DND-41 (cell line): ENCODE results near the gene ATG14.

Source experiments
- ATAC-seq: fragments of 200-7000 bp; cut with Tn5 transposase; 3 replicates; pipeline ENCODE4 v1.9.1; 2021; ENCODE audit warnings: low read depth; ENCODE audit not compliant: insufficient read depth
- DNase-seq: peaks from one replicate; pipeline ENCODE4 v3.0.0-alpha.2; 2020
- H2AFZ ChIP-seq: 2 replicates; pipeline ENCODE4 v1.6.0; 2012; ENCODE audit warnings: low read depth, low read length
- H3K27ac ChIP-seq: 2 replicates; pipeline ENCODE4 v1.5.1; 2012; ENCODE audit warnings: low read length, inconsistent platforms
- H3K27me3 ChIP-seq: fragments of 200-600 bp; sonication (generic); 2 replicates; pipeline ENCODE4 v1.6.0; 2012; ENCODE audit warnings: low read length, mild to moderate bottlenecking, inconsistent platforms; ENCODE audit not compliant: insufficient read depth, poor library complexity
- H3K36me3 ChIP-seq: 2 replicates; pipeline ENCODE4 v1.5.1; 2012; ENCODE audit warnings: low read length, inconsistent platforms; ENCODE audit not compliant: insufficient read depth
- H3K4me1 ChIP-seq: 2 replicates; pipeline ENCODE4 v1.5.1; 2012; ENCODE audit warnings: mild to moderate bottlenecking, low read length; ENCODE audit not compliant: insufficient read depth
- H3K4me2 ChIP-seq: 2 replicates; pipeline ENCODE4 v1.6.0; 2012; ENCODE audit warnings: mild to moderate bottlenecking, moderate library complexity, low read length, inconsistent platforms; ENCODE audit not compliant: insufficient read depth
- H3K4me3 ChIP-seq, 2 experiments: fragments of 200-600 bp in 1 of 2; shearing (Covaris generic) in 1 of 2; 2 replicates each; pipeline ENCODE4 v1.5.1; 2012 to 2016; ENCODE audit warnings: inconsistent platforms in 2 of 2, low read length in 2 of 2, mild to moderate bottlenecking in 2 of 2, low read depth in 1 of 2, moderate library complexity in 1 of 2
- H3K79me2 ChIP-seq: 2 replicates; pipeline ENCODE4 v1.6.0; 2012; ENCODE audit warnings: low read length, inconsistent platforms; ENCODE audit not compliant: insufficient read depth
- H3K9ac ChIP-seq: 2 replicates; pipeline ENCODE4 v1.6.0; 2012; ENCODE audit warnings: low read depth, mild to moderate bottlenecking, inconsistent platforms, low read length, moderate library complexity
- H3K9me3 ChIP-seq: 2 replicates; pipeline ENCODE4 v1.5.1; 2012; ENCODE audit warnings: low read length, moderate library complexity, mild to moderate bottlenecking, inconsistent platforms; ENCODE audit not compliant: insufficient read depth, severe bottlenecking
- H4K20me1 ChIP-seq: 2 replicates; pipeline ENCODE4 v1.6.0; 2012; ENCODE audit warnings: low read length; ENCODE audit not compliant: insufficient read depth
- CTCF ChIP-seq: IDR thresholded peaks from 2 replicates; pipeline ENCODE4 v1.5.1; 2012; ENCODE audit warnings: borderline replicate concordance, low read length, moderate library complexity, mild to moderate bottlenecking; ENCODE audit not compliant: poor library complexity, severe bottlenecking; ENCODE audit errors: extremely low read depth
- EZH2 ChIP-seq: IDR thresholded peaks from 3 replicates; pipeline ENCODE4 v1.6.1; 2012; ENCODE audit warnings: borderline replicate concordance, low read depth, mild to moderate bottlenecking, moderate library complexity, low read length, inconsistent platforms; ENCODE audit not compliant: severe bottlenecking

The ATG14 gene

GRCh38 chr14:55446833-55447232 lies 35.2 kb upstream of the ATG14 start:
- no peaks in the 10 kb centered on the region for H4K20me1 ChIP-seq
- H2AFZ ChIP-seq = no peak overlapping the region
- no peak overlapping the region for H3K27ac ChIP-seq
- DNase-seq (no peak), ATAC-seq (no peak)
- H3K36me3 ChIP-seq = no peaks in the 10 kb centered on the region
- H3K9ac ChIP-seq = no peak overlapping the region
- H3K27me3 ChIP-seq = no peaks in the 10 kb centered on the region
- TF ChIP-seq EZH2 (no peak), CTCF (no peak)
- no peak overlapping the region for H3K4me2 ChIP-seq
- H3K4me3 ChIP-seq = no peak overlapping the region
- H3K9me3 ChIP-seq = no peaks in the 10 kb centered on the region
- H3K79me2 ChIP-seq = no peaks in the 10 kb centered on the region
- no peaks in the 10 kb centered on the region for H3K4me1 ChIP-seq

GRCh38 chr14:55446127-55446736 lies 34.6 kb upstream of the ATG14 start:
- Histone ChIP-seq H3K4me3 (no peak overlapping the region), H4K20me1 (no peaks in the 10 kb centered on the region), H3K4me2 (no peak overlapping the region), H3K27ac (no peak overlapping the region), H3K4me1 (no peaks in the 10 kb centered on the region), H2AFZ (no peak overlapping the region), H3K9ac (no peak overlapping the region), H3K27me3 (no peaks in the 10 kb centered on the region), H3K36me3 (no peaks in the 10 kb centered on the region), H3K79me2 (no peaks in the 10 kb centered on the region), H3K9me3 (no peaks in the 10 kb centered on the region)
- DNase-seq = peak; percentile 64
- peak; percentile 83 for TF ChIP-seq CTCF
- TF ChIP-seq EZH2 = no peak
- ATAC-seq = peak; percentile 79

GRCh38 chr14:55441286-55441685 lies 29.7 kb upstream of the ATG14 start:
- Histone ChIP-seq H3K36me3 (no peaks in the 10 kb centered on the region), H3K27ac (no peak overlapping the region), H3K9me3 (no peaks in the 10 kb centered on the region), H3K4me1 (no peaks in the 10 kb centered on the region), H3K9ac (no peak overlapping the region), H2AFZ (no peak overlapping the region), H3K79me2 (no peaks in the 10 kb centered on the region), H4K20me1 (peaks cover 3% of the 10 kb centered on the region; the same call in 1 of the 2 replicates), H3K4me3 (no peak overlapping the region), H3K4me2 (no peak overlapping the region), H3K27me3 (no peaks in the 10 kb centered on the region)
- DNase-seq (no peak), ATAC-seq (no peak)
- TF ChIP-seq CTCF = no peak

GRCh38 chr14:55440385-55440784 lies 28.8 kb upstream of the ATG14 start, which contains the start of gene TBPL2:
Gene TBPL2 (minus strand): TSS chr14:55440616. CDS start chr14:55440449, 167 bp downstream.
- no peaks in the 10 kb centered on the region for H3K9me3 ChIP-seq
- no peak within 1 kb of the TSS for H3K9ac ChIP-seq
- H4K20me1 ChIP-seq = peaks cover 3% of the 10 kb centered on the region; the same call in 1 of the 2 replicates
- H3K36me3 ChIP-seq = no peaks in the 10 kb centered on the region
- no peaks in the 10 kb centered on the region for H3K27me3 ChIP-seq
- H3K4me1 ChIP-seq = no peaks in the 10 kb centered on the region
- no peak within 1 kb of the TSS for H3K4me2 ChIP-seq
- no peaks in the 10 kb centered on the region for H3K79me2 ChIP-seq
- no peak within 1 kb of the TSS for H3K4me3 ChIP-seq
- H2AFZ ChIP-seq = no peak within 1 kb of the TSS
- no peak within 1 kb of the TSS for H3K27ac ChIP-seq
- TF ChIP-seq CTCF (no peak), EZH2 (no peak)
- DNase-seq (no peak), ATAC-seq (no peak)
